ENCODE measurements around the gene UFC1.
"Not testable (repeated sequence)": the region's sequence is repeated elsewhere in the genome, so short reads cannot be mapped to it uniquely, and the experiment has no call there.

Gene UFC1

DNA sequence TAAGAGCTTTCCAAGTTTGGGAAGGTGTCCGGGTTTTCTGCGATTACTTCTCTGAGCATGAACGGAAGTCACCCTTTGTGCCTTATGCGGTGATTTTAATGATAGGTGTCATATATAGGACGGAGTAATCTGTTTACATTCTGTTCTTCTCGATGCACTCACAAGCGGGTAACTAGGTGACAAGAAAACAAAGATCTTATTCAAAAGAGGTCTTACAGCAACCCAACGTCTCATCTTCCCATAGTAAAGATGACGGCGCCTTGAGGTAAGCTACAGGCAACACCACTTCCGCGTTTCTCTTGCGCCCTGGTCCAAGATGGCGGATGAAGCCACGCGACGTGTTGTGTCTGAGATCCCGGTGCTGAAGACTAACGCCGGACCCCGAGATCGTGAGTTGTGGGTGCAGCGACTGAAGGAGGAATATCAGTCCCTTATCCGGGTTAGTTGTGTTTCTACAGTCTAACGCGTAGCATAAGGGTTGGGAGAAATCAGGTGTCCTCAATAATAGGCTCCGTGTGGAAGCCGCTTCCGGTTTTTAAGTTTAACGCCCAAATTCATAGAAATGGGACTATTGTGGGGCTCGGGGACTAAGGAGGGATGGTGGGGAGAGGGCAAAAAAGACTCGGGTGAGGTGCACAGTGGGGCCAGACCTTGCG is at the start of gene UFC1:
TSS of gene UFC1 (plus strand) at position 297 of the 656 bp plus-strand sequence. CDS start at position 317, 20 bp downstream.
- peak; percentile 94 for DNase-seq

DNA sequence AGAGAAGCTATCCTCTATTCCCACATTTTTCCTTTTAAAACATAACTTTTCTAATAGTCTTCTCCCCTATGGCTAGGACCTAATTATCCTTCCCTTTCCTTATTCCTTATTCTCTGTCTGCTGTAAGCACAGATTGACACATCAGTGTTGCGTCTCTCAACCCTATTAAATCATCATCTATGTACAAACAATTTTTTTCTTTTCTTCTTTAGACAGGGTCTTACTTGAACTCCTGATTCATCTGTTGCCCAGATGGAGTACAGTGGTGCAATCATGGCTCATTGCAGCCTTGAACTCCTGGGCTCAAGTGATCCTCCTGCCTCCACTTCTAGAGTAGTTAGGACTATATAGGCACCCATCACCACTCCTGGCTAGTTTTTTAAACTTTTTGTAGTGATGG is 47.3 kb upstream of the UFC1 start:
- no peak for DNase-seq

DNA sequence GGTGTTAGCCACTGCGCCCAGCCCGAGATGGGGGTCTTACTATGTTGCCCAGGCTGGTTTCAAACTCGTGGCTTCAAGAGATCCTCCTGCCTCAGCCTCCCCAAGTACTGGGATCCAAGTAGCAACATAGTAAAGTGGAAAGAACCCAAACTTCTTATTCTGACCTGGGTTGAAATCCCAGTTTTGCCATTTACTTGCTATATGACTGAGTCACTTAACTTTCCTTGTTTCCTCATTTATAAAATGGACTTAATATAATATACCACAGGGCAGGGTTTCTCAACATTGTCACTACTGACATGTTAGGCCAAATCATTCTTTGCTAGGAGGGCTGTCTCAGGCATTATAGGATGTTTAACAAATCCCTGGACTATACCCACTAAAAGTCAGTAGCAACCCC is 42.7 kb upstream of the UFC1 start:
- DNase-seq, result no peak

DNA sequence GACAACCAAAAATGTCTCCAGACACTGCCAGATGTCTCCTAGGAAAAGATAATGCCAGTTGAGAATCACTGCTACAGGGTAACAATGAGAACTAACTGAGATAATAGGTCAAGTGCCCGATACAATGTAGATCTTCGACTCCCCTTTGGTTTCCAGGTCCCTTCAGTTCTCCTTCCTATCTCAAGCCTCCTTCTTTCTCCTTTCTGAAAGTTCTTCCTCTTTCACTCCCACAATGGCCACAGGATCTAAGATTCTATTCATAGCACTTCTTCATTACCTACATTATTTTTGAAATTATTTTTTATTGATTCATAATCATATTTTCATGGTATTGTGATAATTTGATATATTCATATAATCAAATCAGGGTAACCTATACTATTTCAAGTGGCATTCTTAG is 42.3 kb upstream of the UFC1 start:
- no peak for DNase-seq

DNA sequence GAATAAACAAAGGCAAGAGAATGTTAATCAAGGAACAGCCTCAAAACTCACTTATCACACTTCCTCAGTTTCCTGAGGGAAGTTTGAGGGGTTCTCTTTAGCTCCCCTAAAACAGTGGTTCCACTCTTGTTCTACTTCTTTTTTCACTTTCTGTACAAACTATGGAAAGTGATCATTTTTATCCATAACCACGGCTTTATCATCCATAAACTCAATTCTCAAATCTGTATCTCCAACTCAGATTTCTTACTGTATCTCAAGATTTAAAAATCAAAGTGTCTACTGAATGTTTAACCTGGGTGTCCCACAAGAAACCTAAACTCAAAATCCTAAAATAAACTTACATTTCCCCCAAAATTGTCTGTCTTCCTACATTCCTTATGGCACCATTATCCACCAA is 39.9 kb upstream of the UFC1 start:
- DNase-seq, result no peak

DNA sequence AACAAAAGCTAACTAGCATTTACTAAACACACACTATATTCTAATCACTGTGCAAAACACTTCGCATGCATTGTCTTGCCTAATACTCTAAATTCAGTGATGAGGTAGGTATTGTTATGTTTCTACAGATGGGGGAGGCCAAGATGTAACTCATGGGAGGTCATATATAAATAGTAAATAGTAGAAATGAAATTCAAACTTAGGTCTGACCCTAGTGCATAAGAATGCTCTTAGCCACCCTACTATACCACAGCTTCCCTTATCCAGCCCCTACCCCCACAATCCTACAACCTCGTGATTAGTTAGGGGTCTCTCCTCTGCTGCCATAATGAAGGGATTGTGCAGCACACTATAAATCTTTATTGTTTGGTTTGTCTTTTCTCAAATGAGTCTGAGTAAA is 39.2 kb upstream of the UFC1 start:
- no peak for DNase-seq

DNA sequence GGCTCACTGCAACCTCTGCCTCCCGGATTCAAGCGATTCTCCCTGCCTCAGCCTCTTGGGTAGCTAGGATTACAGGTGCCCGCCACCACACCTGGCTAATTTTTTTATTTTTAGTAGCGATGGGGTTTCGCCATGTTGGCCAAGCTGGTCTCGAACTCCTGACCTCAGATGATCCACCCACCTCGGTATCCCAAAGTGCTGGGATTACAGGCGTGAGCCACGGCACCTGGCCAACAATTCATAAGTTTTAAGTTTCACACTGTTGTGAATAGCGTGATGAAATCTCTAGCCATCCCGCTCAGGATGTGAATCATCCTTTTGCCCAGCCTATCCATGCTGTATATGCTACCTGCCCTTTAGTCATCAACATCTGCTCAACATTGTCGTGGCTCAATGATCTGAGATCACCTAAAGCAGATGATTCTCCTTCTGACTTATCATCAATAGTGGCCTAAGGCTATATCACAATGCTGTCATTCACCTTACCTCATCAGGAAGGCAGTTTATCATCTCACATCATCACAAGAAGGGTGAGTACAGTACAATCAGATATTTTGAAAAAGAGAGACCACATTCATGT is 38.6 kb upstream of the UFC1 start:
- no peak for DNase-seq

DNA sequence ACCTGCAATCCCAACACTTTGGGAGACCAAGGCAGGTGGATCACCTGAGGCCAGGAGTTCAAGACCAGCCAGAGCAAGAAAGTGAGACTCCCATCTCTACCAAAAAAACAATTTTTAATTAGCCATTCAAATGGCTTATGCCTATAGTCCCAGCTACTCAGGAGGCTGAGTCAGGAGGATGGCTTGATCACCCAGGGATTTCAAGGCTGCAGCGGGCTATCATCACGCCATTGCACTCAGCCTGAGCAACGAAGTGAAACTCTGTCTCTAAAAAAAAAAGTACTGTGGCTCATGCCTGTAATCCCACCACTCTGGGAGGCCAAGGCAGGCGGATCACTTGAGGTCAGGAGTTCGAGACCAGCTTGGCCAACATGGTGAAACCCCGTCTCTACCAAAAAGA is 37.8 kb upstream of the UFC1 start:
- DNase-seq, result not testable (repeated sequence)

DNA sequence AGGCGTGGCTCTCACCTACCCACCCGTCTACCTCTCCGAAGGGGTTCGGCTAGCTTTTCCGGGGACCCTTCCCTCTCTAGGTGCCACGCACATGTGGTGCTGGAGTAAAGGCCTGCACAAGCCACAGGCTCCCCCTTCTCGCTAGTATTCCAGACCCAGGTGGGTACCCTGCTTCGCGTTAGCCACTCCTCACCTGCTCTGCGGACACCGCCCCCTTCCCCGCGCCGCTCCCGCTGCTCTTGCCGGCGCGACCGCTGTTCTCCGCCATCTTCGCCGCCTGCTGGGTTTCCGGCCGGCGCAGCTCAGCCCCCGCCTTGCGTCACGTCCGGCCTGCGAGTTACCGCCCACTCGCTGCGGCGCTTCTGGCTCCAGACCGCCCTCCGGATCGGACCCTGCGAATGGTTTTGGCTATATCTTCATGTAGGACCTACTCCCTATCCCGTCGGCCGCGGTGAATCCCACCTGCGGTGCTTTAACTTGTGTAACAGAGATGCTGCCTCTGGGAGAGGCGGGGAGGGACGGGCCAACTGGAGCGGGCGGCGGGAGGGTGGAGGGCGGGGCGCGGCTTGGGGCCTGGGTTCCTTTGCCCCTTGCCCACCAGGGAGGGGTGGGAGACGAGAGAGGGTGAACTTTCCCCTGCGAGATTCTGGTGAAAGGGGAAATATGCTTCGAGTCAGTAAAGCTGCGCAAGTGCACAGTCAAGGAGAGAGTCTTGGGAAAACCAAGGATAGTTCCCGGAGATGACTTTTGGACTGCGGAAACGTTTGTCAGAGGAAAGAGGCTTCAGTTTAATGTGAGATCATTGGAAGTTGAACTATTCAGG is 35.8 kb upstream of the UFC1 start, which contains the start of the genes NIT1 and PFDN2:
TSS of gene NIT1 (plus strand) at position 347 of the 823 bp plus-strand sequence. CDS start at position 419, 72 bp downstream.
TSS of gene PFDN2 (minus strand) at position 279 of the 823 bp plus-strand sequence. CDS start at position 268, 11 bp downstream.
- DNase-seq, result peak; percentile 81

DNA sequence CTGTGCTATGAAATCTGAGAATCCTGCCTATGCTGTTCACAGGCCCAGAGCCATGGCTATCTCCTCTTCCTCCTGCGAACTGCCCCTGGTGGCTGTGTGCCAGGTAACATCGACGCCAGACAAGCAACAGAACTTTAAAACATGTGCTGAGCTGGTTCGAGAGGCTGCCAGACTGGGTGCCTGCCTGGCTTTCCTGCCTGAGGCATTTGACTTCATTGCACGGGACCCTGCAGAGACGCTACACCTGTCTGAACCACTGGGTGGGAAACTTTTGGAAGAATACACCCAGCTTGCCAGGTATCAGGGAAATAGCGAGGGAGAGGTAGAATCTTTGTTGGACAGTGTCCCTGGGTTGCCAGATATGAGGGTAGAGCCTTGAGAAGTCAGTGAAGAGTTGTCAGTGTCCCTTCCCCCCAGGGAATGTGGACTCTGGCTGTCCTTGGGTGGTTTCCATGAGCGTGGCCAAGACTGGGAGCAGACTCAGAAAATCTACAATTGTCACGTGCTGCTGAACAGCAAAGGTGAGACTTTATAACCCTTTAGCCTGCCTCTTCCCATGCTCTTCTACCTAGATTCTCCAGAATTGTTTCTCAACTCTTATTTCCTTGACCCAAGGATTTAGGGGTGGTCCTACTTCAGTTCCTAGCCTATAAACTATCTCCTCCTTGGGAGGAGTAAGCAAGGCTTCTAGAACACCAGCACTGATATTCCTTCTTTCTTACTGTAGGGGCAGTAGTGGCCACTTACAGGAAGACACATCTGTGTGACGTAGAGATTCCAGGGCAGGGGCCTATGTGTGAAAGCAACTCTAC is 34.5 kb upstream of the UFC1 start:
- peak; percentile 84 for DNase-seq

DNA sequence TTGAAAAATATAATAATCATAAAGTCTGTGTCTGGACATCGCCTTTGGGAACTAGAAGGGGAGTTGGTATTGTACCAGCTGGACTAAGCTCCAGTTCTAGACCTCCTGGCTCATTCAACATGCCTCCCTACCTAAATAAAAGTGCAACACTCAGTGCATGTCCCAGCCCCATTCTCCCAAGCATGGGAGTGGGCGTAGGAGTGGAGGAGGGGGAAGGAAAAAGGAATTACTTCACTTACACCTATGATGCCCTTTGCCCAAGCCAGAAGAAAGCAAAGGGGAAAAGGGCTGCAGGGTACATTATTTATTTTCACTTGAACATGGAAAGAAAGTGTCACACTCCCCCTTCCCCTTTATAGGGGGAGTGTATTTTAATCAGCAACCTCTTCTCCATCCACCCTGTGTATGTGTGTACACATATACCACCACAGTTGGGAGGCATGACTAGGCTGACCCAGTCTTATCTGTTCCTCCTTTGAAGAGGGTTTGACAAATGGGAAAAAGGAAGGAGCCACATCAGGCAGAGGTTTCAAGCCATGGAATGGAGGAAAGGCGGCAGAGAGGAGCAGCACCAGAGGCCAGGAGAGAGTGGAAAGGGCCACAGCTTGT is 32.6 kb upstream of the UFC1 start:
- no peak for DNase-seq

DNA sequence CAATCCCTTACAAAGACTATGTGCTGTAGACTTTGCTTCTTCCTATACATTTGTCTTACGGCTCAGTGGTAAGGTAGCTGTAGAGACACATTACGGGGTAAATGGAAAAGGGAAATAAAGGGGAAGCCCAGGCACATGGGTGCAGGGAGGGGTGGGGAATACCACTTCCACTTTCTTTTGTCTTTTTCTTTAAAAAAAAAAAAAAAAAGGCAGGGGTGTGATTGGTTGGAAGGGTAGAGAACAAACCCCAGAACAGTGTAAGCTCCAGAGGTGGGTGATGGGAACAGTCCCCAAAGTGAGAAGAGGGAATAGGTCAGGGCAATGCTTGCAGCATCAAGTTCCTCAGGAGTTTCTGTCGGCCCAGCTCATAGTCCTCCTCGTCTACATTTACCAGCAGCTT is 31.9 kb upstream of the UFC1 start:
- no peak for DNase-seq

DNA sequence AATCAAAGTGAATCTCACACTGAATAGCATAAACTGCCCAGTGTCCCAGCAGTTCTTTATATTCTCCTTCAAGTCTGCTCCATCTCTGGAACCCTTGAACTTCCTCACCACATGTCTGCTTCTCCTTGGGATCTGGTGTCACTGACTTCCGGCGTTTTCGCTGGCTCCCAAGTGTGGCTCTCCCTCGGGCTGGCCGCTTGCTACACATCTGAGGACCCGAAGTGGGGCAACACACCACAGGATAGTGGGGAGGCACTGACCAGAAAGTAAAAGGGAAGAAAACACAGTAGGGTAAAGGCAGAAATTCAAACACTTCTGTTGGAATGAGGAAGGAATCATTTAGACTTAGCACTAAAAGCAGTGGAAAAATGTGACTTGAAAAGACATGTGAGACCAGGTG is 30.8 kb upstream of the UFC1 start:
- DNase-seq, result no peak

DNA sequence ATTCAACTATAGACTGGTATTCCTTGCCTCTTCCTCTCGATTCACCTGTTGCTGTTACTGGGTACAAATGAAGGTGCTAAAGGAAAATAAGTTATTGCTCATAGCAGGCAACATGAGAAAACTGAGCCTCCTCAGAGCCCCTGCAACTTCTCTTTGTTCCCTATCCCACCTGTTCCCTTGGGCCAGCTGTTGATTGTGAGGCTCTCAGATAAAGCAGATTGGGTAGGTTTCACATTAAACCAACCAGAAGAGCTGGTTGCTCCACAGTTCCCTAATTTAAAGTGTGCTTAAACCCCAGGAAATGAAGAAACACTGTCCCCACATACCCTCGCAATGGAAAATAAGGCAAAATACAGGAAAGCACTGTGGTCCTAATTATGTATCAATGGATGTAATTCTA is 26.1 kb upstream of the UFC1 start:
- DNase-seq, result no peak

DNA sequence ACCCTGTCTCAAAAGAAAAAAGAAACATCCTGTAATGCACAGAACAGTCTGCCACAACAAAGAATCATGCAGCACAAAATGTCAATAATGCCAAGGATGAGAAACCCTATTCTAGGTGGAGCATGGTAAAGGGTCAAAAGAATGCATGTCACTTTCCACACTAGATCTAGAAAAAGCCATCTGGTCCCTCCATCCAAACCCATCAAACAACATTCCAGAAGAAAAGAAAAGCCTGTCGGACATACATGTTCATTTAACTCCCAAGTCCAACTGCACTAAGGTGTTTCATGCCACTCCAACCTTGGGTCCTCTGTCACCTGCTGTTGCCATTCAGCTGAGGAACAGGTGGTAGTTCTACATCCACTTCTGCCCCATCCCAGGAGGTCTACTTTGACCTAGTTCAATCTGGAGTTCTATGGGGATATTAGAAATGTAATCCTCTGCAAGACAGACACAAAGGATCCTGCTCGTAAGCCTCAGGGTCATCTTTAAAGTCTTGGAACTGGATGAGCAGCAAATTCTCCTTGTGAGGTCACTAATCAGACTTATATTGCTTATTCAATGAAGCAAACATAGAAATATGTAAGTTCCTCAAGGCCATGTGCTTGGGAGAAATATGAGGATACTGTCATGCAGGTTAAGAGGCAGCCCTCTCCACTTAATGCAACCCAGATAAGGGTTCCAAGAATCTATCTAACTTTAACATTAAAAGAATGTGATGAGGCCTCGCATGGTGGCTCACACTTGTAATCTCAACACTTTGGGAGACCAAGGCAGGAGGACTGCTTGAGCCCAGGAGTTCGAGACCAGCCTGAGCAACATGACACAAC is 25.0 kb upstream of the UFC1 start:
- DNase-seq, result peak; percentile 33

DNA sequence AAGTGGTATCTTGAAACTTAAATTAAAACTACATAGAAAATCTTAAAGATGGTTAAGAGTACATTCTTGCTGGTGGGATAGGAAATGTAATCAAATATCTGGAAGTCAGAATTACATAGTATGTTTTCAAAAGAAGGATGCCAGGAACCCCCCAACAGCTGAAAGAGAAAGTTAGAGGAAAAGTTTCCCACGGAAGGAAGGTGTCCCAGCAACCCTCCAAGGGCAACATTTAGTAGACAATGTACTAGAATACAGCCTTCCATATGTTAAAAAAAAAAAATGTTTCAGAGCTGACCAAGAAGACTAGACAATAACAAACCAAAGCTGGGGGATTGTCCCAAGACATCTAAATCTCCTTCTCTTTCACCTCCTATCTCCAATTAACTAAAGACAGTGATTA is 23.5 kb upstream of the UFC1 start:
- DNase-seq, result no peak

DNA sequence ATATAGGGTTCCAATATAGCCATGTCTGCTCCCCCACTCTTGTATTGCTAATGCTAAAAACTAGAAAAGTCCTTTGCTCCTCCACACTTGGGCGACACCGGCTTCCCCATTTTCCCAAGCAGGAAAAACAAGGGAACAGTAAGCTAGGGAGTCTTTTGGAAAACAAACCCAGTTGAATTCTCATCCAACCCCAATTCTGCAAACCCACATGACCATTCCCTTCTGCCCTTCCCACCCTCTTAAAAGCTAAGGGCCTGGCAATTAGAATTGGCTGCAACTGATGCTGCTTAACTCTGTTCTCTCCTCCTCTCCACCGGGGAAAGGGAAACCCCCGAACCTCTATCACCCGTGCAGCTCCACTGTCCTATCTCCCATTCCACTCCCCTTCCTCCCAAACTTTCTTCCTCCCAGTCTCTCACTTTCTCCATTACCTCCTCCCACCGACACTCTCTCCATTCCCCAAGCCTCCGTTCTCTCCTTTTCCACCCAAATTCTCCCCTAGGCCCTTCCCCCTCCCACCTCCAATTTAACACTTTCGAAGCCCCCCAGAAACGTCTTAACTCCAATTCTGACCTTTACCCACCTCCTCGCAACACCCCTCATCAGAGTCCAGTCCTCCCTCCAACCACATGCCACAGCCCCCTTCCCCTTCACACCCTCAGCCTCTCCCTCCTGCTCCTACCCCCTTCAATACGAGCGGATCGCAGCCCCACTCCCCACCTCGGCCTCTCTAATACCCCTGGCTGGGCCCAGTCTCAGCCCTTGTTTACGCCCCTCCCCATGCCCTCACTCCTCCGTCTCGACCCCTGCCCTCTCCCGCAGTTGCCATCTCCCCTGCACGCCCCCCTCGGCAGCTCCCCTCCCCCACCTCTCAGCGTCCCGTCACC is 22.0 kb upstream of the UFC1 start:
- DNase-seq, result peak; percentile 25

DNA sequence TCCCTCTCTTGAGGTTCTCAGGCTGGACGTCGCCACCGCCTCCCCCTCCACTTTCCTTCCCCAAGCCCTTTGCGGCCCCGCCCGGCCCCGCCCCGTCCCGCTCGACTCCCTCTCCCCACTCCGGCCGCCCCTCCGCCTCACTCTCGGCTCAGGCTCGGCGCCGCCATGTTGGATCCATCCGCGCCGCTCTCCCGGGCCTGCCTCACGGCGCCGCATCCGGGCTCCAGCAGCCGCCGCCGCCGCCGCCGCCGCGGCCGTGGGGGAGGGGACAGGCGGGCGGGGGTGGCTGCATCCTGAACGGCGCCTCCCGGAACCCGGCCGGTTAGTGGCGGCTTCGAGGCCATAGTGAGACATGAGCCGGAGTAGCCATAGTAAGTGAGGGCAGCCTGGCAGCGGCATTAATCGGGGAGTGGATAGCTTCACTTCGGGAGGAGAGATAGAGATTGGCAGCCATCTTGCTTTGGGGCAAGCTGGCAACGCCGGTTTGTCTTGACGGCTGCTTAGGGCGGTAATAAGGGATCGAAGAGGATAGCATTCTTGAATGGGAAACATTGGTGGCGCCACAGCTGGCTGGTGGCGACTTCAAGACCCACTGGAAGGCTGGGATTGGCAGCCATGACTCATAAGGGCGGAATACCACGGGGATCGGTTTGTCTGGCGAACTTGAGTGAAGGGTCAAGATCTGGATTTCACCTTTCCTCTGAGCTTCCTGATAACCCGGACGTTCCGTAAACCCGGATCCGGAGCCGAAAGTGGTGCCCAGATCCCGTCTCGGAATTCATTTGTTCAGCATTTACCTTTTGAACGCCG is 21.2 kb upstream of the UFC1 start, which contains the start of gene DEDD:
TSS of gene DEDD (minus strand) at position 258 of the 810 bp plus-strand sequence. CDS start 8,205 bp downstream, outside the sequence.
- peak; percentile 99 for DNase-seq

DNA sequence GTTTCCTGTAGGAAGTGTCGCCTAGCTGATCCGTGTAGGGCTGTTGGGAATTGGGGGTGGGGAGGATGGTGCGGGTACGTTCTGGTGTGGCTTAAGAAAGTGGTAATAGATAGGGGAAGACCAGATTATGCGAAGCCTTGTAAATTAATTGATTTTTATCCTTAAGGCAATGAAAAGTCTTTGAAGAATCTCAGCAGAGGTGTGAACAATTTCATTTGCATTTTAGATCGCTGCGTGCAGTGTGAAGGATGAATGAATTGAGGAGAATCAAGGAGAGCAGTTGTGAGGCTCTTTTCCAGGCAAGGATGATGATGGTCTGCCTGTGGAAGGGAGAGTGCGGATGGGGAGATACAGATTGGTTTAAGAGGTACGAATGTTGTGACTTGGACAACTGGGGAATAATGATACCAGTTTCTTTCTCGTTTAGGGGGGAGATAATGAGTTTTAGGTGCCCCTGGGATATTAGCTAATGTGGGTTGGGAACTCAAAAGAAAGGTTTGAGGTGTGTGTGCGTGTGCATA is 20.5 kb upstream of the UFC1 start:
- DNase-seq, result no peak

Measured in hematopoietic multipotent progenitor cell treated with erythropoietin and hydrocortisone succinate and interleukin-3 and kit ligand, for 8 days (in vitro differentiated cells).